NCI-H128 (cell line): Measurements from ENCODE around the gene ZNF587B.
A peak's percentile ranks its signal among the peaks of the same experiment; 100 is the strongest.
"Not testable (repeated sequence)": the region's sequence is repeated elsewhere in the genome, so short reads cannot be mapped to it uniquely, and the experiment has no call there.

ENCODE experiments used
- DNase-seq: peaks from one replicate; lab custom pipeline; 2025; ENCODE audit not compliant: unreplicated experiment; lab: John Stamatoyannopoulos, UW

Gene ZNF587B

DNA sequence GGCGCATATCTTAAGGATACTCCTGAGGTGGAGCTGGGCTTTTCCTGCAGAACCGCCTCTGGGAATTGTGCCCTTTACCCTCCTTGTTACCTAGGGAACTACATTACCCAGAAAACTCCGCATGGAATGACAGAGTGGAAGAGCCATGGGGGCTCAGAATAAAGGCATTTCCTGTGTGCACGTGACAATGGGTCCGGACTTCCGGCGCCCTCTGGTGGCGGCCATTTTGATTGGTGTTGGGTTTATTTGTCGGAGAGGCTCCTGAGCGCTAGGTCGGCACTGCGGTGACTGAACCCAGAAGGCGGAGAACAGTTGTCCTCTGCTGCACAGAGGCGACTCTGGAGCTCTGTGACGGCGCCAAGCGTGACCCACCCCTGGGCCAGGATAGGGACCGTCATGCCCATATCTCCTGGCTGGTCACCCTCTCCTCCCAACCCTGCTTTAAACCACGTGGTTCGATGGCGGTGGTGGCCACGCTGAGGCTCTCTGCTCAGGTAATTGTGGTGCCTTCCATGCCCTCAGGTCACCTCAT, at the start of gene ZNF587B:
TSS of gene ZNF587B (plus strand) at position 229 of the 532 bp plus-strand sequence. CDS start at position 459, 230 bp downstream.
- no peak for DNase-seq

DNA sequence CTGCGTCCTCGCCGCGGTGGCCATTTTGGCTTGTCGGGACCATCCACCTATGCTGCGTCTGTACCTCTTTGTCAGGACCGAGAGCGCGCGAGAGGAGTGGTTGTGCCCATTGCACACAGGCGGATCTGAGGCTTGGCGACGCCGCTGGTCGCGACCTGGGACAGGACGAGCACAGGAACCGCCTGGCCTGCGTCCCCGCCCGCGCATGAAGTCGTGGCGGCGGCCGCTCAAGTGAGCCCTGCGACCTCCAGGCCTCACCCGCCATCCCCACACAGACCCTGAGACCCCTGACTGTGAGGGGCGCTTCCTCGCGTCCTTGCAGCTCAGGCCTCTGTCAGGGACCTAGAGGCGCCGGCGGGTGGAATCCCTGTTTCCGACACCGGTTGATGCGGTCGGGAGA, 43.8 kb upstream of the ZNF587B start:
- DNase-seq: no peak

DNA sequence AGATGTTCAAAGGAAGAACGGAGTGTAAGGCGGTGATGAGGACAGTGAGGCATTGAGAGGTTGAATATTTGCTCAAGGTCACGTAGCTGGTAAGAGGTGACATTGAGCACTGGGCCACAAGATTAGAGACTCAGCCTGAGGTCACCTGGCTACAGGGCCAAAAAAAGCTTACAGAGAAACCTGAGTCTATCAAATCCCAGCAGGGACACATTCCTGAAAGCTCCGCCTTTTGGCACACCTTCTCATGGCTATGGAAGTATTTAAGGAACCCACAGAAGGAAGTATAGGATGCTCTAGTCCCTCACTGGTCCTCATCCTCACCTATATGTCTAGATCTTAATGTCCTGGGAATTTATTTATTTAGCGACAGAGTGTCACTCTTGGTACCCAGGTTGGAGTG, 43.2 kb upstream of the ZNF587B start:
- DNase-seq: no peak

DNA sequence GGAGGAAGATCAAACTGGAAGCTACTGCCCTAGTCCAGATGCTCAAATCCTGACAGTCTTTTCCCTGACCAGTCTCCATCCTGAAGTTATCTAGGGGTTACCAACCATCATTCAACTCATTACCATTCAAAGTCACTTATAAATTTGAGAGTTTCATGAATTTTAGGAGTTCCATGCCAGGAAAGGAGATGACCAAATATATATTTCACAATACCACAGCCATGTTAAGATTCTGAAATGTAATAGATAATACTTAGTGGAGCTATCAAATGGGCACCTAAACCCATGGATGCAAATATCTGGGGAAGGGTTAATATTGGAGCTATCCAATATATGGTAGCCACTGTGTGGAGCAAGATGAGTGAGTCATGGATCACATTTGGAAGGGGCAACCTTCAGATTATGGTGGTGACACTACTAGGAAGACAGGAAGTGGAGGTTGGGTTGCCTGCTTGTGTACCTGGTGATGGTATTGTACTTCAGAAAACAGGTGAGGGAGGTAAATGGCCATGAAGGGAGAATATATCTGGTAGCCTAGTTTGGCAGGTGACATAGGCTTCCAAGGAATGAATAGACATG, 41.9 kb upstream of the ZNF587B start:
- no peak for DNase-seq

DNA sequence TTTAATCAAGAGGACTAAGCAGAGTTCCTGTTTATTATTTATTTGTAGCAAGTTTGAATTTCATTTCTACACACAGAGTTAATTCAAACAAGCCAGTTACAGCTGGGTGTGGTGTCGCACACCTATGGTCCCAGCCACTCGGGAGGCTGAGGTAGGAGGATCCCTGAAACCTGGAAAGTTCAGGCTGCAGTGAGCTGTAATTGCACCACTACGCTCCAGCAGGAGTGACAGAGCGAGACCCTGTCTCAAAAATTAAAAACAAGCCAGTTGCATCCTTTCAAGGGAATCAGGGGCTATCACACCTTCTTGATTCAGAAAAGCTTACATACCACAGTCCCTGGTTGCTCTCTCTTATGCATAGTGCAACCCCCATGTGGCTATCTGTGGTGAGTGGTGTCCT, 40.8 kb upstream of the ZNF587B start:
- no peak for DNase-seq

DNA sequence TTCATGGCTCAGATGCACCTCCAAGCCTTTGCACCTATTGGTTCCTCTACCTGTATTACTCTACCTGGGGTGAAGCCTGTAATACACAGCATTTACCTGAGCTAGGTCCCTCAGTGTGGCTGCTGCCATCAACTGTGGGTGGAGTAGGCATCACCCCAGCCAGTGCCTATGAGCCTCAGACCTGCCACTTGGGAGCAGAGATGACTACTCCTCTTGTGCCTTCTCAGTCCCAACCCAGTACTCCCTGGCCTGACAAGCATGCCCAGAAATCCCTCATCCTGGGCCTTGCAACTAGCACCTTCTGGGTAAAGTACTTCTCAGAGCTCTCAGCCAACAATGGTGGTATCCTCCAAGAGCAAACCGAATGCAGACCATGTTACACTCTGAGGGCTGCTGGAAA, 33.5 kb upstream of the ZNF587B start:
- not testable (repeated sequence) for DNase-seq

DNA sequence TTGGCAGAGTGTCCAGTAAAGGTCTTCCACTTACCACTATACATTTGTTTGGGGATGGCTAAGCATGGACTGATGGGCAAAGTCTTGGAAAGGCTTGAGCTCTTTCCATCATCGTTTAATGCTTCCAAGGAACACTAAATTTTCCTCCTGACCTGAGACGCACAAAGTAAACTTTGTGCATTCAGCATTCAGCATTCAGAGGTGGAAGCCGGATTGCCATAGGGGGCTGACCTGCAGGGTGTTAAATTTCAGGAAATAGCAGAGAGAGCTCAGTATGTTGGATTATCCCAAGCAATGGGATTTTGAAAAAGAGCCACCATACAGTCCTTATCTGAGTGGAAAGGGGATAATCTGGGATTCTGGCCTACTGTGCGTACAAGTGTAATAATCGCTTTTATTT, 29.4 kb upstream of the ZNF587B start:
- no peak for DNase-seq

DNA sequence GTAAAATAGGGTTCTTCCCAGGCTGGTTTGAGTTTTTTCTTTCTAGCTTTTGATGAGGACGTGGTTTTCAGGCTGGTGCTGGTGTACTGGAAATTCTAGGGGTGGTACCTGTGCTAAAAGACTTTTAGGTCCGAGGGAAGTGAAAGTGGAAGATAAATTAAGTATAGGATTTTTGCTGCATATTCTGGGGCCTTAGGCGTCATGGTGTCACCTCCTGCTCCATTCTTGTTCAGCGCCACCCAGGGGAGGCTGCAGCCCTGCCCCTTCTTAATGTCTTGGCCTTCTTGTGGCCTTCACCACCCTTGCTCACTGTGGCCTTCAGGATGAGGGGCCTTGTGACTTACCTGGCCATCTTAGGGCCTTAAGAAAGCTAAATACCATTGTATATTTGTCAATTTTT, 27.8 kb upstream of the ZNF587B start:
- DNase-seq: no peak

DNA sequence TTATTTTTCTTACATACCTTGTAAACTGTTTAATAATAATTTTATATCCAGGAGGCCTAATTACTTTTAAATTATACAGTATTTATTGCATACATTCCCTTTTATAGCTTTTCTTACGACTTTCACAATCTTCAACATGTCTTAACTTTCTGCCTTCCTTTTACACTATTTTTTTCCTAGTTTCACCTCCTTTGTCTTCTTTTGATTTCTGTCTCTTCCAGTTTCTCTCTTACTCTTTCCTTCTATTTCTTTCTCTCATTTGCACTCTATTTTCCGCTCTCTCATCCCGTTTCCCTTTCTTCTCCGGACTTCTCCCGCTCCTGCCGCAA, 26.9 kb upstream of the ZNF587B start:
- DNase-seq: no peak

DNA sequence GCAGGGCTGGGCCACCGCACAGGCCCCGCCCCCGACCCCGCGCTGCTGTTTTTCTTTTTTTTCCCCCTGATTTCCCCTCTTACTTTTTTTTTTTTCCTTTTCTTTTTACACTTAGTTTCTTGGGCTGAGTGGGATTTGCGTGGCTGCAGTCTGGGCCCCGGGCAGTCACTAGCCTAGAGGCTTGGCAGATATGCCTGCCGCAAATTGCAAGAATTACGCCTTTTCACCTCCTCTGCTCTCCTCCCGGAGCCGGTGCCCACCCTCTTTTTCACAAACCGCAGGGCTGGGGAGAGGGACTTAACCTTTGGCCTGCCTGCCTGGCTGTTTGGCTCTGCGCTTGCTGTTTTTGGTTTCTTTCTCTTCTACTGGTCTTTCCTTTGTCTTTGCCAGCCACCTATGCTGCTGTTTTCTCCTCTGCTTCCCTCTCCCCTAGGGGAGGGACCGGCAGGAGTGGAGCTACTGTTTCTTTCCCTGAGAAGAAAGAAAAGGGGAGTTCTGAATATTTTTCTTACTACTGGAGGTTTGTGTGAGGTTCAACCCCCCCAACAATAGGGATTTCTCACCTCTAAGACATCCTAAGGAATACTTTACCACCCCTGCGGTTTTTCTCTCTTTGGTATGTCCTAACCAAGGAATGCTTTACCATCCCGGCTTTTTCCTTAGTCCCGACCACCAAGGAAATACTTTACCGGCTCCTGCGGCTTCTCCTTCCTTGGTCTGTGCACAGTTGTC, 26.3 kb upstream of the ZNF587B start:
- no peak for DNase-seq

DNA sequence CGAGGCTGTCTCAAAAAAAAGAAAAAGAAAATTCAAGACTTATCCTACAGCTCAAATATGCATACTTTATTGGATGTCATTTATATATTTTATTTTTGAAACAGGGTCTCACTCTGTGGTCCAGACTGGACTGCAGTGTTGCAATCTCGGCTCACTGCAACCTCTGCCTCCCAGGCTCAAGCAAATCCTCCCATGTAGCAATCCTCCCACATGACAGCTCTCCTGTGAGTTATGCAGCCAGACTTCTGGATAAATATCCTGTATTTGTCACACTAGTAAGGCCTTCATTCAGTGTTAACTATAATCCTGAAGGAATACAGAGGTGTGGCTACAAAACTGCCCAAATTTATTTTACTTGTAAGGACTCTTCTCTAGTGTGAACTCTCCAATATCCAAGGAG, 22.6 kb upstream of the ZNF587B start:
- no peak for DNase-seq

DNA sequence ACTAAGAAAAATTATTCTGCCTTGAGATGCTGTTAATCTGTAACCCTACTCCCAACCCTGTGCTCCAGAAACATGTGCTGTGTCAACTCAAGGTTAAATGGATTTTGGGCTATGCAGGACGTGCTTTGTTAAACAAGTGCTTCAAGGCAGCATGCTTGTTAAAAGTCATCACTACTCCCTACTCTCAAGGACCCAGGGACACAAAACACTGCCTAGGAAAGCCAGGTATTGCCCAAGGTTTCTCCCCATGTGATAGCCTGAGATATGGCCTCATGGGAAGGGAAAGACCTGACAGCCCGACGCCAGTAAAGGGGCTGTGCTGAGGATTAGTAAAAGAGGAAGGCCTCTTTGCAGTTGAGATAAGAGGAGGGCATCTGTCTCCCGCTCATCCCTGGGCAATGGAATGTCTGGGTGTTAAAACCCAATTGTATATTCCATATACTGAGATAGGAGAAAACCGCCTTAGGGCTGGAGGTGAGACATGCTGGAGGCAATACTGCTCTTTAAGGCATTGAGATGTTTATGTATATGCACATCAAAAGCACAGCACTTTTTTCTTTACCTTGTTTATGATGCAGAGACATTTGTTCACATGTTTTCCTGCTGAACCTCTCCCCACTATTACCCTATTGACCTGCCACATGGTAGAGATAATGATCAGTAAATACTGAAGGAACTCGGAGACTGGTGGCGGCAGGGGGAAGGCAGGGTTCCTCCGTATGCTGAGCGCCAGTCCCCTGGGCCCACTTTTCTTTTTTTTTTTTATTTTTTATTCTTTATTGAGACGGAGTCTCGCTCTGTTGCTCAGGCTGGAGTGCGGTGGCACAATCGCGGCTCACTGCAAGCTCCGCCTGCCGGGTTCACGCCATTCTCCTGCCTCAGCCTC, 19.4 kb upstream of the ZNF587B start:
- not testable (repeated sequence) for DNase-seq

DNA sequence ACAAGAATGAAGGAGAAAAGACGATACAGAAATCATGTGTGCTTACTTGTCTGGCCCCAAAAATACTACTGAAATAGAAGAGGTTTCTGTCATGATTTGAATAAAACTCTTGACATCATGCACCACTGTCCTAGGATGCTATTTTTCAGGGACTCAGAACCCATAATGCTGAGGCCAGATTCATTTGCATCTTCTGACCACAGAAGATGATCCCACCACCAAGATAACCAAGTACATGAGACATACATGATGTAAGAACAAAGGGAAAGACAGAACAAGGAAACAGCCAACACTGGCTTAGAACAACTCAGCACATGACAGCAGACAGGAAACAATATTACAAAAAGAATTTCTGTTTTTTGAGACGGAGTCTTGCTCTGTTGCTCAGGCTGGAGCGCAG, 17.9 kb upstream of the ZNF587B start:
- no peak for DNase-seq

DNA sequence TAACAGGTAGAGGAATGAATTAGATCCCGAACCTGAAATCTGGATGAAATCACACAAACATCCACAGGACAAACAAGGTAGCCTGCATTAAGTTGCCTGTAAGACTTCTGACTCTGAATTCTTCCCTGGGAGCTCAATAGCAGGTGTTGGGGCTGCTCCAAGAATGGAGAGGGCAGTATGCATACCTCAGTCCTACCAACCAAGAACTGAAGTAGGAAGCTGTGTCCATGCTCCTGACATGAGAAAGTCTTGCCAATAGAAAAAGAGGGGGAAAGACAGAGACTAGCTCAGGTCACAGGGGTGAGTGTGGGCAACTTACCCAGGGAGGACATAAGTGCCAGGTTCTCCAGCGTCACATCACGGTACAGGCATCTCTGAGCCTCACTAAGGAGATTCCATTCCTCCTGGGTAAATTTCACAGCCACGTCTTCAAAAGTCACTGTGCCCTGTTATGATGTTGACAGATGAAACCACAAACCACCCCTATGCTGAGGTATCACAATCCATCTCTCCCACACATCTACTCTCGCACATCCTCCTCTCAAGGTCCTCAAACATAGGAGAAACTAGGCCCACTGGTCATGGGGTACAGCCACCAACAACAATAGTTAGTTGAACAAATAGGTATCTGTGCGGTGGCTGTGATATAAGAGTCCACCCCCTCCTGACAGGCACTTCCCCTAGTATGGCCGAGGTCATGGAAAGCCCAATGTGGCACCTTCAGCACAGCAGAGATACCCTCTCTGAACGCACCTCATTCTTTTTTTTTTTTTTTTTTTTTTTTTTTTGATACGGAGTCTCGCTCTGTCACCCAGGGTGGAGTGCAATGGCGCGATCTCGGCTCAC, 16.9 kb upstream of the ZNF587B start:
- not testable (repeated sequence) for DNase-seq

DNA sequence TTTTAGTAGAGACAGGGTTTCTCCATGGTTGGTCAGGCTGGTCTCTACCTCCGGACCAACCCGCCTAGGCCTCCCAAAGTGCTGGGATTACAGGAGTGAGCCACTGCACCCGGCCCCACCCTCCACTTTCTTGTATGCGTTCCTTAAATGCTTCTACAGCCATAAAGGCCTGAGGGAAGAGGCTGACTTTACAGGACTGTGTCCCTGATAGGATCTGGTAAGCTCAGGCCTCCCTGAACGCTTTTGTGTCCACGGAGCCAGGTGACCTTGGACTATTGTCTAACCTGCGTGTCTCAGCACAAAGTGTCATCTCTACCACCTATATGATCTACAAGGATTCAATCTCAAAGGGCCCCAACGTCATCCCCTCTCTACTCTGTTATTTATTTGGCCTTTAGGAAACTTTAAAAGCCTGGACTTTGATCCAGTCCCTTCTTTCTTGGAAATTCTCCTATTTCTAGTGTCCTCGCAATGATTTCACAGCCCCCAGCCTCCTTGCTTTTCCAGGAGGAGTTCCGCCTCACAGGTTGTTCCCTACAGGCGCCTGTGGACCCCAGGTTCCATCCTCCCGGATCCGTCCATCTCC, 16.1 kb upstream of the ZNF587B start:
- no peak for DNase-seq

DNA sequence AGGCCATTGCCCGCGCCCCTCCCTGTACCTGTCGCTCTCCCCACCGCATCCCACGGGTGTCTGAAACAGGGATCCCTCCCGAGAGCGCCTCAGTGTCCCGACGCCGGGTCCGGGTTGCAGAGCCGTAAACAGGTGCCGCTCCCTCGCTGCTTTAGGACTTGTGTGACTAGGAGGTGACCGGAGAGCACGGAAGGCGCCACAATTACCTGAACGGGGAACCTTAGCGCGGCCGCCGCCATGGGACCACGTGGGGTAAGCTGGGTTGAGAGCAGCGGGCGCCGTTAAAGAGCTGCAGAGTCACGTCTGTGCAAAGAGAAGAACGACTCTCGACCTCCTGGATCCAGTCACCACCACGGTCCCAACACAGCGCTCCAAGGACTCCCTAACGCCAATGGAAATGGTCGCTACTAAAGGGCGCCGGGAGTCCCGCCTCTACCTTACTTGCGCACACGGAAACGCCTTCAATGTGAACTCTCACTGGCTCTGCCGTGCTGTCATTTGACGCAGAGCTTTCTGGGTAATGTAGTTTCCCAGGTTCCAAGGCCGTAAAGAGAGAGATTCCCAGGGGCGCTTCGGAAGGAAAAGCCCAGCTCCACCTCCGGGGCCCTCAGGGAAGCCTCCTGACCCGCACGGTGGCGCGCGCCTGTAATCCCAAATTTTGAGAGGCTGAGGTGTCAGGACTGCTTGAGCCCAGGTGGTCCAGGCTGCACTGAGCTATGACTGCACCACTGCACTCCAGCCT, 15.4 kb upstream of the ZNF587B start, which contains the start of gene ZNF552:
TSS of gene ZNF552 (minus strand) at position 409 of the 742 bp plus-strand sequence. CDS start at position 239, 170 bp downstream.
- DNase-seq: peak; percentile 74

DNA sequence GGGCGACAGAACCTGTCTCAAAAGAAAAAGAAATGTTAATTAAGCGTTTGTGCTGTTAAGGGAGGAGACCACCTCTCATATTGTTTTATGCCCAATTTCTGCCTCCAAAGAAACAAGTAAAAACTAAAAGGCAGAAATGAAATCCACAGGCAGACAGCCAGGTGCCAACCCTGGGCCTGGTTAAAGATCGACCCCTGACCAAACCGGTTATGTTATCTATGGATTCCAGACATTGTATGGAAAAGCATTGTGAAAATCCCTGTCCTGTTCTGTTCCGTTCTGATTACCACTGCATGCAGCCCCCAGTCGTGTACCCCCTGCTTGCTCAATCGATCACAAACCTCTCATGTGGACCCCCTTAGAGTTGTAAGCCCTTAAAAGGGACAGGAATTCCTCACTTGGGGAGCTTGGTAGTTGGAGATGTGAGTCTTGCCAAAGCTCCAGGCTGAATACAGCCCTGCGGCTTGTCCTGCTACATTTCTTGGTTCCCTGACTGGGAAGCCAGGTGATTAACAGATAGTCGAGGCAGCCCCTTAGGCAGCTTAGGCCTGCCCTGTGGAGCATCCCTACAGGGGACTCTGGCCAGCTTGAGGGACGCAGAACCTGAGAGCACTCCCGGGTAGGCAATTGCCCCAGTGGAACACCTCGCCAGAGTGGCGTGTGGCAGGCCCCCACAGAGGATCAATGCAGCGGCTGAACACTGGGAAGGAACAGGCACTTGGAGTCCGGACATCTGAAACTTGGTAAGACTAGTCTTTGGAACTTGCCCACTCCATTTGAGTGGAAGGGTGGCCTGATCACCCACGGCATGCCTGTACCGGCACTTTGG, 14.6 kb upstream of the ZNF587B start:
- no peak for DNase-seq

DNA sequence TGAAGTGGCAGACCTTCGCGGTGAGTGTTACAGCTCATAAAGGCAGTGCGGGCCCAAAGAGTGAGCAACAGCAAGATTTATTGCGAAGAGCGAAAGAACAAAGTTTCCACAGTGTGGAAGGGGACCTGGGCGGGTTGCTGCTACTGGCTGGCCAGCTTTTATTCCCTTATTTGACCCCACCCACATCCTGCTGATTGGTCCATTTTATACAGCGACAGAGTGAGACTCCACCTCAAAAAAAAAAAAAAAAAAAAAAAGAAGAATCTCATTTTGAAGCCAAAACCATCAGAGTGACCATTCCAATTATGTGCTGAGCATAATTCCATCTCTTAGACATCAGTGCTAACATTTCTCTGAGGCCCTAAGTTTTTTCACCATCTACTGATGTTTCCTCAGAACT, 13.4 kb upstream of the ZNF587B start:
- DNase-seq: no peak

DNA sequence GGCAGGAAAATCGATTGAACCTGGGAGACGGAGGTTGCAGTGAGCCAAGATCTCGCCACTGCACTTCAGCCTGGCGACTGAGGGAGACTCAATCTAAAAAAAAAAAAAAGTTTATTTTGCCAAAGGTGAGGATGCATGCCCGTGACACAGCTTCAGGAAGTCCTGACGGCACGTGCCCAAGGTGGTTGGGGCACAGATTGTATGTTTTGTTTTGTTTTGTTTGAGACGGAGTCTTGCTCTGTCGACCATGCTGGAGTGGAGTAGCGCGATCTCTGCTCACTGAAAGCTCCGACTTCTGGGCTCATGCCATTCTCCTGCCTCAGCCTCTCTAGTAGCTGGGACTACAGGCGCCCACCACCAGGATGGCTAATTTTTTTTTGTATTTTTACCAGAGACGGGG, 12.1 kb upstream of the ZNF587B start:
- DNase-seq: no peak
